GM19395 (cell line): ENCODE data around the gene VSX1.

Source experiments
- ATAC-seq: cut with Tn5 transposase; IDR thresholded peaks from one replicate; pipeline ENCODE4 v1.9.1; 2021; ENCODE audit warnings: mild to moderate bottlenecking, moderate library complexity; ENCODE audit not compliant: unreplicated experiment

Gene VSX1

GRCh38 chr20:25042531-25043498 lies 39.1 kb downstream of the VSX1 start:
- ATAC-seq = peak; percentile 96

DNA sequence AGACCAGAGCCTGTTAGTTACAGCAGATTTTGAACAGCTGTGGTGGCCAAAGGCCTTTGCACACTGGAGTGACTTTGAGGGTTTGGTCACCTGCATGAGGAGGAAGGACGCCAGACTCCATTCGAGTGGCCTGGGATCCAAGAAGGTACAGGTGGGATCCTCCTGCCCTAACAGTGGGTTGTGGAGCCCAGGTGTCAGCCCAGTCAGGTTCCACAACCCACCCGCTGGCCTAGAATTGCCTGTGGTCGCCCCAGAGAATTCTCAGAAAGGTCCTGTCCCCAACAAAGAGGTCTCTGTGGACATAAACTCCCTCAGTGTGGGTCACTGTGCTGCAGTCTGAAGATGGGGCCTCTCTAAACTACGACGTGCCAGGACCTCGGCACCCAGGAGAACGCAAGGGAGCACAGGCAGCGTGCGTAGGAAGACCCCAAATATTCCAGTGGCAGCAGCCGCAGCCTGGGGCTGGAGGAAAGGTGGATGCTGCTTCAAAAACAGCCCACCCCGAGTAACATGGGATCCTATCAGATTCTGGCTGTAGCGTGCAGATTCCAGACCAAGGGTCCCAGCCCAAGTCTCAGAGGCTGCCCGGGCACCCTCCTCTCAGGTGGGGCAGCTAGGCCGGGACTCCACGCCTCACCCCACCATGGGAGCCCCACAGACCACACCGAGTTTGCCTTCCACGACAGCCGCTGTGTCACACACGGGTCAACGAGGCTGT lies 40.0 kb downstream of the VSX1 start:
- ATAC-seq = no peak

DNA sequence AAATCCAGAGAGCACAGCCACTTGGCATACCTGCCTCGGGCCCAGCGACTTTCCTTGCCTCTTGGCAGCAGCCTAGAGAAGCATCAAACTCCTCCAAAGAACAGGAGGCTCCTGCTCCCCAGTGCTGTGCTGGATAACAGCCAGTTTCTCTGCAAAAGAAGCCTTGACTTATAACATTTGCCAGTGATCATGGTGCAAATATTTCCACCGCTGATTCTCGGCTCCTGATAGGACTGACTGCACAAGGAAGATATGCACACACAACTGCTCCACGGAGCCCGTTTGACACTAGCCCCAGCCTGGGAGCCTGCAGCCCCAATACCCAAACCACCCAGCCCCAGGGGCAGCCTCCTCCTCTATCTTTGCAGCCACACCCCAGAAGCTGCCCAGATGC lies 41.5 kb downstream of the VSX1 start:
- ATAC-seq = no peak

GRCh38 chr20:25039697-25040437 lies 42.1 kb downstream of the VSX1 start:
- no peak for ATAC-seq

- ATAC-seq = no peak
Measured at GRCh38 chr20:25038591-25039015, 43.3 kb downstream of the VSX1 start.

GRCh38 chr20:25038103-25038410 lies 43.9 kb downstream of the VSX1 start:
- ATAC-seq = no peak

DNA sequence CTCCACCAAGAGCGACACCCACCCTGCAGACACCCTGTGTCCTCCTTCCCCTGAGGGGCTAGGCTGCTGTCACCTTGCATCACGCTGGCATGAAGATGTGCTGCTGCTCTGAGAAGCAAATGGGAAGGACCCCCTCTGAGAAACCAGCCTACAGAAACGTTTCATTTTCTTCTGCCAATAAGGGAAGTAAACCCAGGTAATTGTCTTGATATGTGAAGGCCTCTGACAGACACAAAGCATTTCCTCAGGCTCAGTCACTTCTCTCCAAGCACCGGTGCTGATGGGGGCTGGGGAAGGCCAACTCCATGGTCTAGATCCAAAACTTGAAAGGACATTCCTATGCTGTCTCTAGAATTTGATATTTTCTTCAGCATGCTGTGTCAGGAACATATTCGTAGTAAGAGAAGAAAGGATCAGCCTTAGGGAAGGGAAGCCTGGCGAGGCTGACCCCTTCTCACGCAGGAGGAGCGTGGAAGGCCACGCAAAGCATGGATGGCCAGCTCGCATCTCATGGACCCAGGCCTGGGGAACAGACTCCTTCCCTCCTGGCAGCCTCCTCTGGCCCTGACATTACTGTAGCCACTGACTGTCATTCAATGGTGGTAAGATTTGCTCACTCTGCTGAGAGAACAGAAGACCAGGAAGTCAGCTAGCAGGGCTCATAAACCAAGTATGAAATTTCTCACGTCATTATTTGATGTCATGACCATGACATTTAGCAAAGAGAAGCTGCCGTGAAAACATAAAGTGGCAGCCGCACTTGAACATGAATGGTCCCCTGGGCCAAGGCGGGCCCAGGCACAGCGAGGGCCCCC lies 44.4 kb downstream of the VSX1 start:
- ATAC-seq = peak; percentile 40

DNA sequence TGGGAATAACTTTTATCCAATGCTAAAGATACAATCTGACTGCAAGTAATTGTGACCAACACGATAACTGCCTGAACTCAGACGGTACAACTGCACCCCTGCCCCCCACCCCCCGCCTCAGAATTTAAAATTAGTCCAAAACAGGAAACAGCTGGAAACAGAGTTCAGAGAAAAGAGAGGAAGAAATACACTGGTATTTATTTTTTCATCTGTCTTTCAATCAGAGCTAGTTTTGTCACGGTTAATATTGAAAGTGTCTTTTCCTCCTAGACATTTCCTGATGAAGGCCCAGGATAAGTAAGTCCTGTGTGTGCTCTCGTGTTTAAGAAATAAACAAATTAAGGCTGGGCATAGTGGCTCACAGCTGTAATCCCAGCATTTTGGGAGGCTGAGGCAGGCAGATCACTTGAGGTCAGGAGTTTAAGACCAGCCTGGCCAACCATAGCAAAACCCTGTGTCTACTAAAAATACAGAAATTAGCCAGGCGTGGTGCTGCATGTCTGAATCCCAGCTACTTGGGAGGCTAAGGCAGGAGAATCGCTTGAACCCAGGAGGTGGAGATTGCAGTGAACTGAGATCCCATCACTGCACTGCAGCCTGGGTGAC lies 45.5 kb downstream of the VSX1 start:
- no peak for ATAC-seq

- ATAC-seq = no peak
Measured at GRCh38 chr20:25035921-25036320, 46.0 kb downstream of the VSX1 start.

GRCh38 chr20:25033924-25034300 lies 48.0 kb downstream of the VSX1 start:
- no peak for ATAC-seq

GRCh38 chr20:25033265-25033923 lies 48.5 kb downstream of the VSX1 start:
- ATAC-seq = no peak

DNA sequence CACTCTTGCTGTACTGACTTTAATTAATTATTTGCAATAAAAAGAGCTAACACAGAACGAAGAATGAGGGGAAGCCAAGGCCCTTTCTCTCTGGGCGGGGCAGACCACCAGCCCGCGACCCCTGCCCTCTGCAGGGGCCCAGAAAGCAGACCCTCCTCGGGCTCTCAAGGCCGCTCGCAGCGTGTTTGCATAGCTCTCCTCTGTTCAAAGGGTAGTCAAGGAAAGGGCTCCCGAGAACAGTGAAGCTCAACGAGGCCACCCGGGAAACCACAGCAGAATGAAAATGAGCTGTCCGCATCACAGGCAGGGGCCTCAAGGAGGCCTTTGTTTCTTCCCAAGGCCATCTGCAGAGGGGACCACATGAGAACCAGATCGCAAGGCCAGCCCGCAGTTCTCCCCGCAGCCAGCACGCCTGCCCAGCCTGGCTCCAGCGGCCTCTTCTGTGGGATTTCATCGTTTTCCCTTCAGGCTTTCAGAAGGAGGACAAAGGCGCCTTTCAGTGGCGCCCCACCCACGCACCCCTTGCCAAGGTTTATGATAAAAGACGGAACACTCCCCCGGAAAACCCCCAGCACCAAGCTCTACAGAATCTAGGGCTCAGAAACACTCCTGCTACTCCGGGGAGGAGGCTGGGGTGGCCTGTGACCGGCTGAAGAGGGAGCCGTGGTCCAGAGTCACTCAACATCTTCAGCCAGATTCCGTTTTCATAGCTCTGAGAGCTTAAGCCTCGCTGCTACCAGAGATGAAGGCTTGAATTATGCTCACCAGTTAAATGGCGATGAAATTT lies 49.3 kb downstream of the VSX1 start:
- ATAC-seq = no peak

- no peak for ATAC-seq
Measured at GRCh38 chr20:25032065-25032477, 49.9 kb downstream of the VSX1 start.

- ATAC-seq = no peak
Measured at GRCh38 chr20:25031241-25031640, 50.7 kb downstream of the VSX1 start.

GRCh38 chr20:25030649-25031207 lies 51.2 kb downstream of the VSX1 start:
- no peak for ATAC-seq

DNA sequence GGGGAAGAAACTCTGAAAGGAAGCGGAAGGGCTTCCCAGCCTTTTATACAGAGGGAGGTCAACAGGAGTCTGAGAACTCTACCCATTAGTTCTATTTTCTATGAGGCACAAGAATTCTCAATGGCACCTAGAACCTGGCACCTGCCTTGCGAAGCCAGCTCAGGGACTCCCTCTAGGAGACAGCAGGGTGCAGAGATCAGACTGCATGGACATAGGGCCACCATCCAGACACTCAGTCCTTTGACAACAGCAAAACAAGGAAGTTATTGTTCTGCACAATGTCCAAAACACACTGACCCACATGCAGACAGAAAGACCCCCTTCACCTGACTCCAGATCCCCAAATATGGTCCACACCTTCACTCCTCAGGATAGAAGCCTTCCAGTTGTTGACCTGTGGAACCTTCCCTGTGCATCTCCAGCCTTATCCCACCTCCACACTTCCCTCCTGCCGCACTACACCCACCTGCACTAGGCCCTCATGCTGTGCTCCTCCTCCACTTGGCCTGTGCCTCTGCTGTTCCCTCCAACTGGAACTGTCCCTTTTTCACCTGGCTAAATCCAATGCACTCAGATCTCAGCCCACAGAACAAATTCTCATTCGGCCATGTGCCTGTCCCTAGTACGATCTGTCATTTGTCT lies 51.8 kb downstream of the VSX1 start:
- ATAC-seq = no peak

- no peak for ATAC-seq
Measured at GRCh38 chr20:25025986-25026605, 55.8 kb downstream of the VSX1 start.
